GM12878 (cell line): Measurements from ENCODE around the gene ELK3. TPM values are rescaled to one million over a fixed set of nuclear protein-coding genes. Genes with fewer than 3 reads are reported as not detected.

Experiments used
- ATAC-seq: fragments of 200-7000 bp; cut with Tn5 transposase; 3 replicates; pipeline ENCODE4 v1.9.1; 2020; ENCODE audit warnings: mild to moderate bottlenecking, moderate library complexity
- BruUV-seq: library from RNA; stranded (reverse); fragments of 400-500 nt; replicated peaks from 2 replicates; lab custom pipeline; 2021; lab: Mats Ljungman, UMichigan
- CTCF ChIA-PET: fragments of 300-600 bp; sonication (Branson Sonifier 250); formaldehyde crosslinking; extraction: SDS; loops from one replicate; lab custom pipeline; 2021; ENCODE audit warnings: inconsistent platforms; lab: Yijun Ruan, JAX
- POLR2A ChIA-PET: fragments of 350-600 bp; formaldehyde crosslinking; extraction: SDS; loops from one replicate; lab custom pipeline; 2021; ENCODE audit warnings: inconsistent platforms; lab: Charles Lee
- RAD21 ChIA-PET: fragments of 300-600 bp; sonication (Branson Sonifier 250); formaldehyde crosslinking; loops from one replicate; lab custom pipeline; 2023; ENCODE audit warnings: antibody characterized with exemption; ENCODE audit not compliant: unreplicated experiment; lab: Charles Lee
- SMC1A ChIA-PET: fragments of 300-600 bp; sonication (Branson Sonifier 250); formaldehyde crosslinking; loops from one replicate; lab custom pipeline; 2023; ENCODE audit not compliant: unreplicated experiment, uncharacterized antibody; lab: Charles Lee
- DNase-seq: peaks from one replicate; pipeline ENCODE4 v3.0.0-alpha.2; 2011; ENCODE audit warnings: low read depth, low spot score
- FAIRE-seq: peaks from 3 replicates; lab custom pipeline; 2011; peaks lifted over from hg19 to GRCh38; lab: Jason Lieb, UNC
- H2AFZ ChIP-seq: 2 replicates; pipeline ENCODE4 v1.6.0; 2011; ENCODE audit warnings: low read depth, low read length, control low read depth; ENCODE audit not compliant: control insufficient read depth
- H3K27ac ChIP-seq: 2 replicates; pipeline ENCODE4 v1.5.1; 2011; ENCODE audit warnings: control low read depth; ENCODE audit not compliant: control insufficient read depth, insufficient read depth
- H3K27me3 ChIP-seq, 2 experiments: replicated peaks in 1 of 2; 2 replicates each; pipeline versions ENCODE4 v1.6.0 to v1.6.1; 2011; ENCODE audit warnings: low read length in 1 of 2; ENCODE audit not compliant: control insufficient read depth in 2 of 2, insufficient read depth in 2 of 2
- H3K36me3 ChIP-seq, 2 experiments: 2 replicates each; pipeline ENCODE4 v1.5.1; 2011; ENCODE audit warnings: low read length in 1 of 2; ENCODE audit not compliant: control insufficient read depth in 2 of 2, insufficient read depth in 2 of 2
- H3K4me1 ChIP-seq: 2 replicates; pipeline ENCODE4 v1.6.1; 2011; ENCODE audit warnings: mild to moderate bottlenecking, low read length, moderate library complexity, mixed read lengths; ENCODE audit not compliant: control insufficient read depth, insufficient read depth
- H3K4me2 ChIP-seq: 2 replicates; pipeline ENCODE4 v1.6.0; 2011; ENCODE audit warnings: control low read depth; ENCODE audit not compliant: control insufficient read depth, insufficient read depth
- H3K4me3 ChIP-seq: fragments of 200-600 bp; sonication (generic); 2 replicates; pipeline ENCODE4 v1.5.1; 2016
- H3K79me2 ChIP-seq: 2 replicates; pipeline ENCODE4 v1.6.0; 2011; ENCODE audit warnings: low read length; ENCODE audit not compliant: control insufficient read depth, insufficient read depth
- H3K9ac ChIP-seq: 2 replicates; pipeline ENCODE4 v1.8.0; 2011; ENCODE audit warnings: low read length, control low read depth, mixed read lengths; ENCODE audit not compliant: control insufficient read depth, insufficient read depth
- H3K9me3 ChIP-seq: replicated peaks from 3 replicates; pipeline ENCODE4 v1.5.1; 2011; ENCODE audit warnings: mild to moderate bottlenecking, low read length; ENCODE audit not compliant: control insufficient read depth, insufficient read depth
- H4K20me1 ChIP-seq: 2 replicates; pipeline ENCODE4 v1.6.0; 2011; ENCODE audit not compliant: control insufficient read depth, insufficient read depth
- BACH1 ChIP-seq: fragments of 450-650 bp; IDR thresholded peaks from 2 replicates; pipeline ENCODE4 v1.6.1; 2017; ENCODE audit warnings: mild to moderate bottlenecking, borderline replicate concordance
- CREB1 ChIP-seq: IDR thresholded peaks from 2 replicates; pipeline ENCODE4 v1.6.1; 2012; ENCODE audit warnings: low read depth, mild to moderate bottlenecking, inconsistent platforms
- CUX1 ChIP-seq: IDR thresholded peaks from 2 replicates; pipeline ENCODE4 v1.6.1; 2012; ENCODE audit warnings: improper control_type of control experiment, low read depth, low read length; ENCODE audit not compliant: insufficient replicate concordance
- GATAD2B ChIP-seq: fragments of 450-650 bp; conservative IDR thresholded peaks from 2 replicates; pipeline ENCODE4 v1.6.1; 2017; ENCODE audit warnings: low read depth, mild to moderate bottlenecking, moderate library complexity
- IRF3 ChIP-seq: fragments of 450-650 bp; IDR thresholded peaks from 2 replicates; pipeline ENCODE4 v1.6.1; 2014; ENCODE audit warnings: mild to moderate bottlenecking
- KDM1A ChIP-seq: fragments of 200-600 bp; sonication (generic); IDR thresholded peaks from 2 replicates; pipeline ENCODE4 v1.6.1; 2016; ENCODE audit warnings: borderline replicate concordance
- LARP7 ChIP-seq: fragments of 450-650 bp; IDR thresholded peaks from 2 replicates; pipeline ENCODE4 v1.6.1; 2017; ENCODE audit warnings: mild to moderate bottlenecking
- NR2F1 ChIP-seq: fragments of 450-650 bp; conservative IDR thresholded peaks from 2 replicates; pipeline ENCODE4 v1.6.1; 2017; ENCODE audit warnings: mild to moderate bottlenecking
- NRF1 ChIP-seq: conservative IDR thresholded peaks from 2 replicates; pipeline ENCODE4 v1.6.1; 2011; ENCODE audit warnings: mild to moderate bottlenecking, low read depth, low read length, improper control_type of control experiment
- POLR2AphosphoS5 ChIP-seq: IDR thresholded peaks from 2 replicates; pipeline ENCODE4 v1.6.1; 2011; ENCODE audit warnings: mild to moderate bottlenecking, low read length, inconsistent platforms
- RCOR1 ChIP-seq: conservative IDR thresholded peaks from 2 replicates; pipeline ENCODE4 v1.6.1; 2012; ENCODE audit warnings: low read depth, low read length, improper control_type of control experiment
- SREBF1 ChIP-seq: IDR thresholded peaks from 2 replicates; pipeline ENCODE4 v1.6.1; 2012; ENCODE audit warnings: mild to moderate bottlenecking, low read length
- TCF12 ChIP-seq: IDR thresholded peaks from 2 replicates; pipeline ENCODE4 v1.6.1; 2011; ENCODE audit warnings: low read depth, mild to moderate bottlenecking, low read length
- ZNF687 ChIP-seq: fragments of 450-650 bp; IDR thresholded peaks from 2 replicates; pipeline ENCODE4 v1.6.1; 2017; ENCODE audit warnings: mild to moderate bottlenecking, moderate library complexity
- WGBS: methylation state at CpG from one replicate; pipeline ENCODE4 v1.1.6; 2016; ENCODE audit warnings: low lambda C conversion rate; ENCODE audit not compliant: insufficient replicate concordance, insufficient coverage; ENCODE audit errors: missing lambda C conversion rate; 5-methylcytosine and 5-hydroxymethylcytosine counted together
- in situ Hi-C: fragments of 300-500 bp; cut with MboI; formaldehyde crosslinking; loops from 9 replicates; pipeline ENCODE4 v1.14.3; 2018; ENCODE audit warnings: mixed read lengths
- intact Hi-C: fragments of 100-400 bp; cut with micrococcal nuclease; formaldehyde crosslinking; loops from one replicate; pipeline ENCODE4 v1.14.2; 2022; ENCODE audit not compliant: unreplicated experiment
- polyA plus RNA-seq, 11 experiments: library from polyadenylated mRNA; depleted of rRNA in 4 of 11; unstranded in 6 of 11; stranded (reverse) in 5 of 11; fragments of >200 nt; fragmentation: Nextera tagmentation in 4 of 11; fragmentation: Illumina TruSeq in 1 of 11; extraction: Ambion mirVana in 4 of 11; extraction: Trizol in 1 of 11; gene quantifications; 1 replicate in 1 of 11; 2 replicates in 10 of 11; pipeline versions ENCODE4 v1.2.1 to v1.2.3, GENCODE V29; 2011 to 2016; ENCODE audit warnings: inconsistent platforms in 2 of 11, missing spikeins in 2 of 11, low read depth in 1 of 11
- total RNA-seq, 4 experiments: library from RNA; depleted of rRNA in 3 of 4; stranded (reverse); fragments of >200 nt in 3 of 4; fragmentation: Illumina TruSeq in 1 of 4; extraction: Trizol in 1 of 4; gene quantifications; 2 replicates each; pipeline versions ENCODE4 v1.2.1 to v1.2.3, GENCODE V29; 2013 to 2021

The ELK3 gene
- total and polyA plus RNA-seq, 10 of the 15 experiments (the other 5 are each of a cell fraction or from before 2014, with no cell fraction given): 0.37 to 4.8 (median 0.88) TPM

GRCh38 chr12:96250119-96250685, 56.0 kb downstream of the ELK3 start:
- intact Hi-C loops: no loop called here
- Histone ChIP-seq H4K20me1 (no peaks in the 10 kb centered on the region), H3K9me3 (no peaks in the 10 kb centered on the region), H3K27ac (no peak overlapping the region)
- FAIRE-seq: no peak
- DNase-seq: no peak
- BruUV-seq: no TSS peak
- TF ChIP-seq CUX1: no peak
- no peak for TF ChIP-seq SREBF1
- no peak for TF ChIP-seq ZNF687
- TF ChIP-seq KDM1A: no peak
- TF ChIP-seq POLR2AphosphoS5: no peak
- no peak for TF ChIP-seq NR2F1
- no peak for TF ChIP-seq LARP7
- TF ChIP-seq IRF3: no peak
- no peak for TF ChIP-seq CREB1
- no peak for TF ChIP-seq BACH1
- TF ChIP-seq TCF12: no peak
- TF ChIP-seq NRF1: no peak
- TF ChIP-seq GATAD2B: no peak
- no peak for TF ChIP-seq RCOR1
- TF ChIP-seq, all 136 proteins: peak for 0
- 78% methylated on average over 7 of the region's 7 CpGs for WGBS
- ChIA-PET RAD21 (no interaction called here), SMC1A (interaction anchor here (0.7 to 1.1 kb wide), 3 partner anchors 10 to 209 kb away, joined by 3 to 4 read pairs (median 3); no protein-coding TSS in a partner anchor), POLR2A (no interaction called here), CTCF (no interaction called here)
- in situ Hi-C loops: no loop called here
- H3K4me3 ChIP-seq: no peak overlapping the region
- H3K4me2 ChIP-seq: no peak overlapping the region
- H3K9ac ChIP-seq: no peak overlapping the region
- no peaks in the 10 kb centered on the region for H3K27me3 ChIP-seq
- ATAC-seq: no peak
- H2AFZ ChIP-seq: no peak overlapping the region
- H3K36me3 ChIP-seq: peaks cover 0 to 13% of the 10 kb centered on the region in 2 experiments; a peak in 3 of 4 replicates
- H3K79me2 ChIP-seq: no peaks in the 10 kb centered on the region
- no peaks in the 10 kb centered on the region for H3K4me1 ChIP-seq
